CD8-positive, alpha-beta memory T cell (primary cell): Measurements from ENCODE around the gene SLC7A8. TPM values are rescaled to one million over a fixed set of nuclear protein-coding genes. Genes with fewer than 3 reads are reported as not detected.

Experiments
- CTCF ChIA-PET: fragments of 350-600 bp; sonication (Branson Sonifier 250); formaldehyde crosslinking; loops from one replicate; lab custom pipeline; 2021; ENCODE audit warnings: antibody characterized with exemption; lab: Charles Lee
- POLR2A ChIA-PET: fragments of 350-600 bp; sonication (Branson Sonifier 250); formaldehyde crosslinking; loops from one replicate; lab custom pipeline; 2021; ENCODE audit warnings: antibody characterized with exemption; lab: Charles Lee
- DNase-seq, 5 donors: peaks; one replicate each; pipeline versions ENCODE4 v3.0.0 to v3.0.0-alpha.2; 2020 to 2022; ENCODE audit warnings: mixed read lengths in 1 of 5
- H3K27ac ChIP-seq: one replicate; pipeline ENCODE4 v1.7.0; 2013; ENCODE audit warnings: low read depth, mild to moderate bottlenecking, low read length, moderate library complexity
- H3K27me3 ChIP-seq: 2 replicates; pipeline ENCODE4 v1.7.0; 2013; ENCODE audit warnings: low read length, mild to moderate bottlenecking; ENCODE audit not compliant: insufficient read depth, poor library complexity, severe bottlenecking
- H3K36me3 ChIP-seq: 2 replicates; pipeline ENCODE4 v1.7.0; 2013; ENCODE audit warnings: mild to moderate bottlenecking, low read length, moderate library complexity; ENCODE audit not compliant: insufficient read depth
- H3K4me1 ChIP-seq: 2 replicates; pipeline ENCODE4 v1.7.0; 2013; ENCODE audit warnings: mild to moderate bottlenecking, low read length, moderate library complexity; ENCODE audit not compliant: insufficient read depth
- H3K4me3 ChIP-seq: 2 replicates; pipeline ENCODE4 v1.7.0; 2013; ENCODE audit warnings: mild to moderate bottlenecking, low read length
- H3K9me3 ChIP-seq: 2 replicates; pipeline ENCODE4 v1.7.0; 2013; ENCODE audit warnings: mild to moderate bottlenecking, low read length
- H3K27ac Mint-ChIP-seq, 8 donors: one replicate each; pipeline ENCODE4 v1.8.0; 2020 to 2021; ENCODE audit warnings: mixed read lengths in 8 of 8, mild to moderate bottlenecking in 6 of 8, inconsistent platforms in 3 of 8, moderate library complexity in 3 of 8
- H3K27me3 Mint-ChIP-seq, 2 donors: one replicate each; pipeline ENCODE4 v1.8.0; 2020 to 2021; ENCODE audit warnings: mixed read lengths in 2 of 2, mild to moderate bottlenecking in 1 of 2, moderate library complexity in 1 of 2
- H3K36me3 Mint-ChIP-seq, 3 donors: one replicate each; pipeline ENCODE4 v1.8.0; 2020 to 2021; ENCODE audit warnings: mixed read lengths in 3 of 3, inconsistent platforms in 1 of 3, mild to moderate bottlenecking in 1 of 3
- H3K4me1 Mint-ChIP-seq, 3 donors: one replicate each; pipeline ENCODE4 v1.8.0; 2020 to 2021; ENCODE audit warnings: mixed read lengths in 3 of 3, inconsistent platforms in 1 of 3, mild to moderate bottlenecking in 1 of 3
- H3K4me3 Mint-ChIP-seq, 7 donors: one replicate each; pipeline ENCODE4 v1.8.0; 2020 to 2021; ENCODE audit warnings: mixed read lengths in 7 of 7, mild to moderate bottlenecking in 6 of 7, moderate library complexity in 4 of 7, inconsistent platforms in 2 of 7
- H3K9me3 Mint-ChIP-seq, 5 donors: one replicate each; pipeline ENCODE4 v1.8.0; 2020 to 2022; ENCODE audit warnings: mixed read lengths in 5 of 5, mild to moderate bottlenecking in 3 of 5, moderate library complexity in 2 of 5, inconsistent platforms in 1 of 5
- polyA plus RNA-seq: library from polyadenylated mRNA; unstranded; fragments of 300-500 nt; fragmentation: Illumina TruSeq; gene quantifications from one replicate; pipeline ENCODE4 v1.2.3, GENCODE V29; 2021
- total RNA-seq, 2 experiments: library from RNA; stranded (reverse); gene quantifications; one replicate each; pipeline ENCODE4 v1.2.3, GENCODE V29; 2021

The SLC7A8 gene
- total and polyA plus RNA-seq, 3 experiments from 2014 or later, result 0.51 to 2.5 (median 1.4) TPM

- Mint-ChIP-seq H3K27ac (peak overlapping the region in 6 of 8 donors; percentile 7 to 66 (median 50)), H3K4me1 (peaks cover 10 to 36% (median 32%) of the 10 kb centered on the region in 3 donors), H3K36me3 (peaks cover 1 to 35% (median 3%) of the 10 kb centered on the region in 3 donors), H3K4me3 (peak overlapping the region in 1 of 7 donors; percentile 8), H3K27me3 (no peaks in the 10 kb centered on the region), H3K9me3 (no peaks in the 10 kb centered on the region)
- Histone ChIP-seq H3K27me3 (no peaks in the 10 kb centered on the region), H3K27ac (no peak overlapping the region), H3K4me3 (no peak overlapping the region), H3K36me3 (peaks cover 24% of the 10 kb centered on the region), H3K9me3 (no peaks in the 10 kb centered on the region), H3K4me1 (peaks cover 32% of the 10 kb centered on the region)
- ChIA-PET POLR2A (no interaction called here), CTCF (interaction anchor here (0.8 to 5.1 kb wide), 4 partner anchors 23 to 111 kb away, joined by 3 to 31 read pairs (median 6); no protein-coding TSS in a partner anchor)
- no peak for DNase-seq
Observed at GRCh38 chr14:23097786-23098185, 85.7 kb downstream of the SLC7A8 start.

GRCh38 chr14:23095196-23096108, 88.0 kb downstream of the SLC7A8 start, which contains the start of gene C14orf119:
Gene C14orf119, plus strand, starts transcription at chr14:23095505. Its CDS starts 2,154 bp downstream, at chr14:23097659.
- peak; percentile 99 to 100 (median 100) for DNase-seq
- H3K36me3 Mint-ChIP-seq, result peaks cover 5 to 50% (median 8%) of the 10 kb centered on the region in 3 donors
- H3K27ac ChIP-seq, result peak within 1 kb of the TSS; percentile 97
- H3K27me3 Mint-ChIP-seq, result no peaks in the 10 kb centered on the region
- H3K27me3 ChIP-seq, result no peaks in the 10 kb centered on the region
- peak within 1 kb of the TSS; percentile 97 for H3K4me3 ChIP-seq
- no peaks in the 10 kb centered on the region for H3K9me3 ChIP-seq
- H3K4me3 Mint-ChIP-seq, result no peak within 1 kb of the TSS
- H3K4me1 Mint-ChIP-seq, result peaks cover 13 to 41% (median 36%) of the 10 kb centered on the region in 3 donors
- no peaks in the 10 kb centered on the region for H3K9me3 Mint-ChIP-seq
- peaks cover 38% of the 10 kb centered on the region for H3K4me1 ChIP-seq
- no peak within 1 kb of the TSS for H3K27ac Mint-ChIP-seq
- peaks cover 34% of the 10 kb centered on the region for H3K36me3 ChIP-seq
- ChIA-PET POLR2A (interaction anchor here (0.6 to 2.8 kb wide), 16 partner anchors 18 to 1869 kb away, joined by 3 to 32 read pairs (median 8); partner anchors contain the start of genes OXA1L, PABPN1, PPP1R3E and PRMT5), CTCF (interaction anchor here (0.7 to 5.1 kb wide), 16 partner anchors 10 to 226 kb away, joined by 3 to 35 read pairs (median 6); partner anchors contain the start of genes AJUBA, CEBPE, LRP10 and PABPN1)

GRCh38 chr14:23094666-23095195, 88.7 kb downstream of the SLC7A8 start, which contains the start of gene ACIN1:
Gene ACIN1, minus strand, starts transcription at chr14:23095136. Its CDS starts 24 bp downstream, at chr14:23095112.
- ChIA-PET CTCF (interaction anchor here (0.7 to 5.1 kb wide), 17 partner anchors 9 to 227 kb away, joined by 3 to 35 read pairs (median 6); partner anchors contain the start of genes AJUBA, CEBPE, LRP10 and PABPN1), POLR2A (interaction anchor here (0.6 to 2.8 kb wide), 15 partner anchors 17 to 1868 kb away, joined by 3 to 32 read pairs (median 9); partner anchors contain the start of genes OXA1L, PABPN1, PPP1R3E and PRMT5)
- Histone ChIP-seq H3K4me3 (peak within 1 kb of the TSS; percentile 97), H3K27ac (peak within 1 kb of the TSS; percentile 97), H3K4me1 (peaks cover 38% of the 10 kb centered on the region), H3K36me3 (peaks cover 42% of the 10 kb centered on the region), H3K9me3 (no peaks in the 10 kb centered on the region), H3K27me3 (no peaks in the 10 kb centered on the region)
- H3K36me3 Mint-ChIP-seq, result peaks cover 8 to 56% (median 9%) of the 10 kb centered on the region in 3 donors
- peak in 2 of 5 donors; percentile 62 to 84 for DNase-seq
- H3K9me3 Mint-ChIP-seq, result no peaks in the 10 kb centered on the region
- H3K4me1 Mint-ChIP-seq, result peaks cover 19 to 42% (median 40%) of the 10 kb centered on the region in 3 donors
- no peaks in the 10 kb centered on the region for H3K27me3 Mint-ChIP-seq
- H3K27ac Mint-ChIP-seq, result no peak within 1 kb of the TSS
- H3K4me3 Mint-ChIP-seq, result no peak within 1 kb of the TSS

GRCh38 chr14:23093991-23094665, 89.3 kb downstream of the SLC7A8 start:
- Mint-ChIP-seq H3K27me3 (no peaks in the 10 kb centered on the region), H3K27ac (no peak overlapping the region), H3K4me3 (no peak overlapping the region), H3K36me3 (peaks cover 11 to 56% (median 14%) of the 10 kb centered on the region in 3 donors), H3K9me3 (no peaks in the 10 kb centered on the region), H3K4me1 (peaks cover 17 to 44% (median 44%) of the 10 kb centered on the region in 3 donors)
- ChIA-PET POLR2A (interaction anchor here (0.6 to 2.8 kb wide), 12 partner anchors 16 to 1349 kb away, joined by 3 to 32 read pairs (median 8); partner anchors contain the start of genes OXA1L, PPP1R3E, PRMT5 and RBM23), CTCF (interaction anchor here (1.0 to 5.1 kb wide), 13 partner anchors 8 to 227 kb away, joined by 3 to 35 read pairs (median 6); partner anchors contain the start of genes AJUBA, CEBPE, PABPN1 and PPP1R3E)
- DNase-seq, result no peak
- Histone ChIP-seq H3K27me3 (no peaks in the 10 kb centered on the region), H3K4me3 (peak overlapping the region; percentile 79), H3K9me3 (no peaks in the 10 kb centered on the region), H3K36me3 (peaks cover 46% of the 10 kb centered on the region), H3K27ac (peak overlapping the region; percentile 97), H3K4me1 (peaks cover 38% of the 10 kb centered on the region)

- Histone ChIP-seq H3K36me3 (peaks cover 41% of the 10 kb centered on the region), H3K27me3 (no peaks in the 10 kb centered on the region), H3K4me1 (peaks cover 38% of the 10 kb centered on the region), H3K4me3 (peak overlapping the region; percentile 79), H3K9me3 (no peaks in the 10 kb centered on the region), H3K27ac (peak overlapping the region; percentile 97)
- DNase-seq, result no peak
- ChIA-PET CTCF (interaction anchor here (1.3 to 5.1 kb wide), 4 partner anchors 8 to 31 kb away, joined by 4 to 35 read pairs (median 18); no protein-coding TSS in a partner anchor), POLR2A (interaction anchor here (2.8 kb wide), 1 partner anchor 27 kb away, joined by 32 read pairs; no protein-coding TSS in a partner anchor)
- H3K4me1 Mint-ChIP-seq, result peaks cover 11 to 44% (median 38%) of the 10 kb centered on the region in 3 donors
- H3K36me3 Mint-ChIP-seq, result peaks cover 11 to 53% (median 13%) of the 10 kb centered on the region in 3 donors
- no peak overlapping the region for H3K4me3 Mint-ChIP-seq
- no peaks in the 10 kb centered on the region for H3K9me3 Mint-ChIP-seq
- H3K27me3 Mint-ChIP-seq, result no peaks in the 10 kb centered on the region
- peak overlapping the region in 3 of 8 donors; percentile 1 to 37 (median 19) for H3K27ac Mint-ChIP-seq
Observed at GRCh38 chr14:23093526-23093925, 89.9 kb downstream of the SLC7A8 start.

- H3K4me1 Mint-ChIP-seq, result peaks cover 9 to 44% (median 33%) of the 10 kb centered on the region in 3 donors
- Histone ChIP-seq H3K9me3 (no peaks in the 10 kb centered on the region), H3K27me3 (no peaks in the 10 kb centered on the region), H3K4me1 (peaks cover 37% of the 10 kb centered on the region), H3K36me3 (peaks cover 41% of the 10 kb centered on the region), H3K27ac (no peak overlapping the region), H3K4me3 (peak overlapping the region; percentile 79)
- no peaks in the 10 kb centered on the region for H3K27me3 Mint-ChIP-seq
- peaks cover 11 to 53% (median 13%) of the 10 kb centered on the region in 3 donors for H3K36me3 Mint-ChIP-seq
- no peaks in the 10 kb centered on the region for H3K9me3 Mint-ChIP-seq
- CTCF ChIA-PET, result interaction anchor here (0.9 kb wide), 1 partner anchor 24 kb away, joined by 3 read pairs; no protein-coding TSS in a partner anchor
- H3K27ac Mint-ChIP-seq, result peak overlapping the region in 6 of 8 donors; percentile 1 to 56 (median 16)
- POLR2A ChIA-PET, result interaction anchor here (1.3 kb wide), 1 partner anchor 22 kb away, joined by 3 read pairs; no protein-coding TSS in a partner anchor
- peak overlapping the region in 3 of 7 donors; percentile 34 to 61 (median 35) for H3K4me3 Mint-ChIP-seq
- DNase-seq, result no peak
Observed at GRCh38 chr14:23093104-23093503, 90.4 kb downstream of the SLC7A8 start.
